ENCODE measurements around the gene GPR75.
"Not testable (repeated sequence)": the region's sequence is repeated elsewhere in the genome, so short reads cannot be mapped to it uniquely, and the experiment has no call there.

GPR75 gene

GRCh38 chr2:53852532-53852931 lies 7.2 kb downstream of the GPR75 start:
- no peak for DNase-seq (ENCODE audit: low read depth)

GRCh38 chr2:53851052-53851757 lies 8.6 kb downstream of the GPR75 start:
- DNase-seq (ENCODE audit: low read depth): not testable (repeated sequence)

GRCh38 chr2:53848062-53848461 lies 11.7 kb downstream of the GPR75 start:
- DNase-seq (ENCODE audit: low read depth): no peak

- DNase-seq (ENCODE audit: low read depth): no peak
Measured at GRCh38 chr2:53843595-53843994, 16.2 kb downstream of the GPR75 start.

- DNase-seq (ENCODE audit: low read depth): no peak
Measured at GRCh38 chr2:53842891-53843290, 16.9 kb downstream of the GPR75 start.

DNA sequence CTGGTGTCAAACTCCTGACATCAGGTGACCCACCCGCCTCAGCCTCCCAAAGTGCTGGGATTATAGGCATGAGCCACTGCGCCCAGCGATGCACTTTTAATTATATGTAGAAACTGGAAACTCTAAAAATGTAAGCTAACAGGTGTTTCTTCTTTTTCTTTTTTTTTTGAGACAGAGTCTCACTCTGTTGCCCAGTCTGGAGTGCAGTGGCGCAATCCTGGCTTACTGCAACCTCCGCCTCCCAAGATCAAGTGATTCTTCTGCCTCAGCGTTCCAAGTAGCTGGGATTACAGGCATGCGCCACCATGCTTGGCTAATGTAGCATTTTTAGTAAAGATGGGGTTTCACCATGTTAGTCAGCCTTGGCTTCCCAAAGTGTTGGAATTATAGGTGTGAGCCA lies 18.1 kb downstream of the GPR75 start:
- not testable (repeated sequence) for DNase-seq (ENCODE audit: low read depth)

DNA sequence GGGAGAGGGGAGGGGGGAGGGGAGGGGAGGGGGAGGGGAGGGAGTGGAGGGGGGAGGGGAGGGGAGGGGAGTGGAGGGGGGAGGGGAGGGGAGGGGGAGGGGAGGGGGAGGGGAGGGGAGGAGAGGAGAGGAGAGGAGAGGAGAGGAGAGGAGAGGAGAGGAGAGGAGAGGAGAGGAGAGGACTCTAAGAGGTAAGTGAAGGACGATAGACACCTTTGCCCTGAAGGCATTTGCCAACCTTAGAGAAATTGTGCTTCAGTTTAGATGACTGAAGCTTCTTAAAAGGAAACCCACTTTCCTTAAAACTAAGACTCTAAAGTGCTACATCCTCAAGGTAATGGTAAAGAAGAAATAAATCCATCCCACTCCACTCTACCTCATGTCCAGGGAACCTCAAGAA lies 19.2 kb downstream of the GPR75 start:
- no peak for DNase-seq (ENCODE audit: low read depth)

DNA sequence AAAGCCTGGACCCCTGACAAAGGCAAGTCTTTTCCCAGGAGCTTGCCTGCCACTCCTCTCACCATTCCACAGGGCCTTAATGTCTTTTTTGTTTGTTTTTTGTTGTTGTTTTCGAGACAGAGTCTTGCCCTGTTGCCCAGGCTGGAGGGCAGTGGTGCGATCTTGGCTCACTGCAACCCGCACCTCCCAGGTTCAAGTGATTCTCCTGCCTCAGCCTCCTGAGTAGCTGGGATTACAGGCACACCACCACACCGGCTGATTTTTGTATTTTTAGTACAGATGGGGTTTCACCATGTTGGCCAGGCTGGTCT lies 29.8 kb downstream of the GPR75 start:
- not testable (repeated sequence) for DNase-seq (ENCODE audit: low read depth)

DNA sequence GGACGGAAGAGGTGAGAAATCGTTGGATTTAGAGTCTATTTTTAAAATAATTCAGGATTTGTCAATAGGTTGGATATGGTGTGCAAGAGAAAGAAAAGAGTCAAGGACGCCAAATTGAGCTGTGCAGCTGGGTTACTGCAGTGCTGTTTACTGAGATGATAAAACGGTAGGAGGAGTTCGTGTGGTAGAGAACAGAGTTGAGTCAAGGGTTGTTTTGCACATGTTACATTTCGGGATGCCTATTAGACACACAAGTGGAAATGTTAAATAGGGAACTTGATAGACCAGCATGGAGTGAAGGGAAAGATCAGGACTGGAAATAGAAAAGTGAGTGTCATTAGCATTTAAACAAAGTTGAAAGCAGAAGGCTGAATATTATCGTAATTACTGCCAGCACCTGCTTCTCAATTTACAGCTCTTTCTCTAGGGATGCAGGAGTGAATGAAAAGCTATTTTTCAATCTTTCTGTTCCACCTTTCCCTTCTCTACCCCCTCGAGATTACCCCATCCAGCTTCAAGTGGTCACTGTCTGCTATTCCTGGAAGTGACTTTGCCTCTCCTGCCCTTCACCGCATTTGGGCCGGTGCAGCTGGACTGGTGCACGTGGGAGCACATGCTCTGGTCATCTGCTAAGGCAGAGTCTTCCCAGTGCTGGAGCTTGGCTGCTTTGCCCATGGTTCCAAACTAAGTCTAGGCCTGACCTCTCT lies 30.3 kb downstream of the GPR75 start:
- DNase-seq (ENCODE audit: low read depth): no peak

DNA sequence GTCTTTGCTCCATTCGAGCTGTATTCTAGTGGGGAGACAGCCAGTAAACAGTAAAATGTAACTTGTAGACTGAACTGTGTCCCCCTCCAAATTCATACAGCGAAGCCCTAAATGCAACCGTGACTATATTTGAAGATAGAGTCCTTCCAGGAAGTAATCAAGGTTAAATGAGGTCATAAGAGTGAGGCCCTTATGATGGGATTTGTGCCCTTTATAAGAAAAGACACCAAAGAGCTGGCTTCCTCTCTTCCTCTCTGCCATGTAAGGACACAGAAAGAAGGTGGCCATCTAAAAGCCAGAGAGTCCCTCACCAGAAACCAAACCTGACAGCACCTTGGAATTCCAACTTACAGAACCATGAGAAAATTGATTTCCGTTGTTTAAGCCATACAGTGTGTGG lies 31.4 kb downstream of the GPR75 start:
- no peak for DNase-seq (ENCODE audit: low read depth)

DNA sequence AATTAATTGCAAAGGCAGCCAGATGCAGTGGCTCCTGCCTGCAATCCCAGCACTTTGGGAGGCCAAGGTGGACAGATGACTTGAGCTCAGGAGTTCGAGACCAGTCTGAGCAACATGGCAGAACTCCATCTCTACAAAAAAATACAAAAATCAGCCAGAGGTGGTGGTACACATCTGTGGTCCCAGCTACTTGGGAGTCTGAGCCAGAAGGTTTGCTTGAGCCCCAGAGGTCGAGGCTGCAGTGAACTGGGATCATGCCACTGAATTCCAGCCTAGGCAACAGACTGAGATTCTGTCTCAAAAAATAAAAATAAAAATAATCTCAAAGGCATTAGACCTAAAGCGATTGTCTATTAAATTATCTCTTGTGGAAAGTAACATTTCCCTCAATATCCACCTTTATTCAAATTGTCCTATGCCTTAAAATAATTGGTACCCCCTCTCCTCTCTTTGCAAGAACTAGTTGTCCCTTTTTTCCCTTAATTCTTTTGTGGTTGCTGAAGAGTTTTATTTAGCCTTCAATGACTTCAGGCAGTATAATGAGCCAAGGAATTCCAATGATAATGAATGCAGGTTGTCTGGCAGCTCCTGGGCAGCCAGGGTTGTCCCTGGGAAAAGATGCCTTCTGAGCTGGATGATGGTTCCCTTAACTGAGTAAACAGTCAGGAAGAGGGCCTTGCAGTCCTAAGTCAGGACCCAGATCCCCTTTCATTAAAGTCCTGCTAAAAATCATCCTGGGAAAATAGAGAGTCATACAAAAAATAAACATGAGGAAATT lies 32.2 kb downstream of the GPR75 start:
- no peak for DNase-seq (ENCODE audit: low read depth)

GRCh38 chr2:53826587-53827397 lies 33.0 kb downstream of the GPR75 start:
- no peak for DNase-seq (ENCODE audit: low read depth)

DNA sequence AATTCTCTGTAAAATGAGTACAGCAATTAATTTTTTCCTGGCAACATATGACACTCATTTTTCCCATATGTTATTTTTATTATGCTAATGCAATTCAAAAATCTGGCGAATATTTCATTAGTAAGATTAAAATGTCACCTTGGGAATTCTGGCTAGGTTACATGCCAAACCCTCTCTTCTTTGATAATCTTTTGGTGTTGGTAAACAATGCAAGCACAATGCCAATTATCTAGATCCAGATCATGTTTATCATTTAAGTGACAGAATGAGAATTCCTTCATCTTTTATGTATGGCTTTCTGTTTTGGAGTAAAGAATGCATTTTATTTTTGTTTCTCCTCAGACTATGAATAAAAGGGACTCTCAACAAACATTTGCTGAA lies 33.7 kb downstream of the GPR75 start:
- DNase-seq (ENCODE audit: low read depth): no peak

GRCh38 chr2:53823639-53824038 lies 36.1 kb downstream of the GPR75 start:
- not testable (repeated sequence) for DNase-seq (ENCODE audit: low read depth)

GRCh38 chr2:53821810-53822209 lies 38.0 kb downstream of the GPR75 start:
- DNase-seq (ENCODE audit: low read depth): no peak

- DNase-seq (ENCODE audit: low read depth): no peak
Measured at GRCh38 chr2:53820711-53821110, 39.1 kb downstream of the GPR75 start.

GRCh38 chr2:53820048-53820447 lies 39.7 kb downstream of the GPR75 start:
- no peak for DNase-seq (ENCODE audit: low read depth)

GRCh38 chr2:53819634-53820033 lies 40.1 kb downstream of the GPR75 start:
- DNase-seq (ENCODE audit: low read depth): no peak

GRCh38 chr2:53818854-53819435 lies 40.8 kb downstream of the GPR75 start:
- no peak for DNase-seq (ENCODE audit: low read depth)

- DNase-seq (ENCODE audit: low read depth): no peak
Measured at GRCh38 chr2:53813151-53813550, 46.6 kb downstream of the GPR75 start.

- no peak for DNase-seq (ENCODE audit: low read depth)
Measured at GRCh38 chr2:53811601-53812000, 48.2 kb downstream of the GPR75 start.
